ENCODE measurements around the gene HLF.

DNA sequence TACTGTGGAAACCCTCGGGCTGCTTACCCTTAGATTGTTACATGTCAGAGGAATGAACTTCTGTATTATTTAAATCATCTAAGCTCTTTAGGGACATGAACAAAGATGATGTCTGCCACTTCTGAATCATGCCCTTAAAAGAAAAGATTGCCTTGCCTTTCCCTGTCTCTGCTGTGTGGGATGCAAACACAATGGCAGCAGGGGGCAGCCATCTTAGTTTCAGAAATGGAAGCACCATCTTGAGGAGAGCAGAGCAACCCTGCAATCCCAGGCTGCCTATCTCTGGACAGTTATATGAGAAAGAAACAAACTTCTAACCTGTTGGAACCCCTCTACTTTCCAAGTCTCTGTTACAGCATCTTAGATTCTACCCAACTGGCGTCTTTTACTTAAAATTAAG lies 16.7 kb upstream of the HLF start:
- TF ChIP-seq, protein P1, sequence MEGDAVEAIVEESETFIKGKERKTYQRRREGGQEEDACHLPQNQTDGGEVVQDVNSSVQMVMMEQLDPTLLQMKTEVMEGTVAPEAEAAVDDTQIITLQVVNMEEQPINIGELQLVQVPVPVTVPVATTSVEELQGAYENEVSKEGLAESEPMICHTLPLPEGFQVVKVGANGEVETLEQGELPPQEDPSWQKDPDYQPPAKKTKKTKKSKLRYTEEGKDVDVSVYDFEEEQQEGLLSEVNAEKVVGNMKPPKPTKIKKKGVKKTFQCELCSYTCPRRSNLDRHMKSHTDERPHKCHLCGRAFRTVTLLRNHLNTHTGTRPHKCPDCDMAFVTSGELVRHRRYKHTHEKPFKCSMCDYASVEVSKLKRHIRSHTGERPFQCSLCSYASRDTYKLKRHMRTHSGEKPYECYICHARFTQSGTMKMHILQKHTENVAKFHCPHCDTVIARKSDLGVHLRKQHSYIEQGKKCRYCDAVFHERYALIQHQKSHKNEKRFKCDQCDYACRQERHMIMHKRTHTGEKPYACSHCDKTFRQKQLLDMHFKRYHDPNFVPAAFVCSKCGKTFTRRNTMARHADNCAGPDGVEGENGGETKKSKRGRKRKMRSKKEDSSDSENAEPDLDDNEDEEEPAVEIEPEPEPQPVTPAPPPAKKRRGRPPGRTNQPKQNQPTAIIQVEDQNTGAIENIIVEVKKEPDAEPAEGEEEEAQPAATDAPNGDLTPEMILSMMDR (IDR thresholded peaks at IDR 0.05 in 4 of 5, conservative IDR thresholded peaks at IDR 0.05 in 1 of 5): no peak
- TF ChIP-seq POLR2A (IDR thresholded peaks at IDR 0.05): no peak

Data from gastrocnemius medialis (tissue), 4 donors.